A673 (cell line): Measurements from ENCODE around the gene C10orf90.

Experiments
- CTCF ChIP-seq: fragments of 300-800, 200-600 bp; sonication (generic); conservative IDR thresholded peaks from 2 replicates; pipeline ENCODE4 v1.5.1; 2017; ENCODE audit warnings: low read depth, mild to moderate bottlenecking, antibody characterized with exemption, low read length, moderate library complexity, mixed read lengths
- EZH2 ChIP-seq: fragments of 200-600 bp; sonication (generic); IDR thresholded peaks from 2 replicates; pipeline ENCODE4 v1.6.1; 2017; ENCODE audit warnings: borderline replicate concordance, low read depth, mild to moderate bottlenecking, mixed read lengths, antibody characterized with exemption, low read length; ENCODE audit not compliant: poor library complexity, severe bottlenecking

- TF ChIP-seq CTCF (no peak), EZH2 (no peak)
Measured at GRCh38 chr10:126468876-126469643, 201.4 kb downstream of the C10orf90 start.
